Liver (tissue), 3 donors: ENCODE results near the gene ADGRG2.

ENCODE experiments used
- FOXA1 ChIP-seq: IDR thresholded peaks from 2 replicates; pipeline ENCODE4 v1.6.1; 2016; ENCODE audit warnings: antibody characterized with exemption
- GABPA ChIP-seq, 2 donors: IDR thresholded peaks in 1 of 2; conservative IDR thresholded peaks in 1 of 2; 2 replicates each; pipeline ENCODE4 v1.6.1; 2016; ENCODE audit warnings: antibody characterized with exemption in 2 of 2, mild to moderate bottlenecking in 1 of 2, moderate library complexity in 1 of 2
- HNF4G ChIP-seq: IDR thresholded peaks from 2 replicates; pipeline ENCODE4 v1.6.1; 2016; ENCODE audit warnings: antibody characterized with exemption
- JUND ChIP-seq, 2 donors: IDR thresholded peaks; 2 replicates each; pipeline ENCODE4 v1.6.1; 2016; ENCODE audit warnings: antibody characterized with exemption in 2 of 2
- NR2F2 ChIP-seq: IDR thresholded peaks from 2 replicates; pipeline ENCODE4 v1.6.1; 2016; ENCODE audit warnings: antibody characterized with exemption
- RAD21 ChIP-seq, 2 donors: IDR thresholded peaks; 2 replicates each; pipeline ENCODE4 v1.6.1; 2016; ENCODE audit warnings: antibody characterized with exemption in 2 of 2, mild to moderate bottlenecking in 2 of 2
- SP1 ChIP-seq: IDR thresholded peaks from 2 replicates; pipeline ENCODE4 v1.6.1; 2018; ENCODE audit warnings: antibody characterized with exemption, mild to moderate bottlenecking
- TAF1 ChIP-seq: conservative IDR thresholded peaks from 2 replicates; pipeline ENCODE4 v1.6.1; 2016; ENCODE audit warnings: antibody characterized with exemption, mild to moderate bottlenecking
- YY1 ChIP-seq: IDR thresholded peaks from 2 replicates; pipeline ENCODE4 v1.6.1; 2016; ENCODE audit warnings: antibody characterized with exemption, mild to moderate bottlenecking
- TF ChIP-seq, protein P1 (sequence below): fragments of 150-350 bp; IDR thresholded peaks from 2 replicates; pipeline ENCODE4 v1.5.1; 2017; ENCODE audit warnings: improper control_type of control experiment, low read depth, low read length; ENCODE audit not compliant: missing input control
- TF ChIP-seq, protein P2 (sequence below): IDR thresholded peaks from 2 replicates; pipeline ENCODE4 v1.6.1; 2016; ENCODE audit warnings: antibody characterized with exemption
- TF ChIP-seq, protein P3 (sequence below): IDR thresholded peaks from 2 replicates; pipeline ENCODE4 v1.6.1; 2016; ENCODE audit warnings: antibody characterized with exemption
- TF ChIP-seq, protein P4 (sequence below): IDR thresholded peaks from 2 replicates; pipeline ENCODE4 v1.6.1; 2016; ENCODE audit warnings: antibody characterized with exemption, mild to moderate bottlenecking
- TF ChIP-seq, protein P5 (sequence below): IDR thresholded peaks from 2 replicates; pipeline ENCODE4 v1.6.1; 2016; ENCODE audit warnings: antibody characterized with exemption
- donor health status: healthy.
- donor health status: healthy.

DNA sequence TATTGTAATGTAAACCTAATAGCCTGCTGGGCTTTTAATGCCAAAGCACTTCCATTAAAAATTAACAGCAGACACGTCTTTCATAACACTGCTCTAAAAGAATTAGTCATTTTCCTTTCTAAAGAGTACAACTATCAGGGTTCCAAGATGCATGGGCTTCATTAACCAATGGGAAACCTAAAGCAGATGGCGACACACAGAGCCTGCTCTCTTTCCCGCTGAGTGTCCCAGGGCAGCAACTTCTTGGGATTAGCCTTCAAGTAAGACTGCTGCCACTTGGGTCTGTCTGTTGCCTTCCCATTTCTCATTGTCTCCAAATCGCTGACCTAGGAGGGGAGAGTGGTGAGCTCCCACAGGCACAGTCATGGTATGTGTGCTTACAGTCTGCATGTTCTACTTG lies 124.4 kb downstream of the ADGRG2 start:
- TF ChIP-seq, protein P1, sequence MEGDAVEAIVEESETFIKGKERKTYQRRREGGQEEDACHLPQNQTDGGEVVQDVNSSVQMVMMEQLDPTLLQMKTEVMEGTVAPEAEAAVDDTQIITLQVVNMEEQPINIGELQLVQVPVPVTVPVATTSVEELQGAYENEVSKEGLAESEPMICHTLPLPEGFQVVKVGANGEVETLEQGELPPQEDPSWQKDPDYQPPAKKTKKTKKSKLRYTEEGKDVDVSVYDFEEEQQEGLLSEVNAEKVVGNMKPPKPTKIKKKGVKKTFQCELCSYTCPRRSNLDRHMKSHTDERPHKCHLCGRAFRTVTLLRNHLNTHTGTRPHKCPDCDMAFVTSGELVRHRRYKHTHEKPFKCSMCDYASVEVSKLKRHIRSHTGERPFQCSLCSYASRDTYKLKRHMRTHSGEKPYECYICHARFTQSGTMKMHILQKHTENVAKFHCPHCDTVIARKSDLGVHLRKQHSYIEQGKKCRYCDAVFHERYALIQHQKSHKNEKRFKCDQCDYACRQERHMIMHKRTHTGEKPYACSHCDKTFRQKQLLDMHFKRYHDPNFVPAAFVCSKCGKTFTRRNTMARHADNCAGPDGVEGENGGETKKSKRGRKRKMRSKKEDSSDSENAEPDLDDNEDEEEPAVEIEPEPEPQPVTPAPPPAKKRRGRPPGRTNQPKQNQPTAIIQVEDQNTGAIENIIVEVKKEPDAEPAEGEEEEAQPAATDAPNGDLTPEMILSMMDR: no peak
- TF ChIP-seq GABPA (IDR thresholded peaks at IDR 0.05 in 1 of 2, conservative IDR thresholded peaks at IDR 0.05 in 1 of 2) (no peak), TAF1 (no peak), RAD21 (IDR thresholded peaks at IDR 0.05) (no peak), YY1 (no peak), JUND (IDR thresholded peaks at IDR 0.05) (no peak), SP1 (no peak), NR2F2 (no peak), HNF4G (no peak), FOXA1 (no peak)
- TF ChIP-seq, protein P2, sequence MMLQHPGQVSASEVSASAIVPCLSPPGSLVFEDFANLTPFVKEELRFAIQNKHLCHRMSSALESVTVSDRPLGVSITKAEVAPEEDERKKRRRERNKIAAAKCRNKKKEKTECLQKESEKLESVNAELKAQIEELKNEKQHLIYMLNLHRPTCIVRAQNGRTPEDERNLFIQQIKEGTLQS: no peak
- TF ChIP-seq, protein P3, sequence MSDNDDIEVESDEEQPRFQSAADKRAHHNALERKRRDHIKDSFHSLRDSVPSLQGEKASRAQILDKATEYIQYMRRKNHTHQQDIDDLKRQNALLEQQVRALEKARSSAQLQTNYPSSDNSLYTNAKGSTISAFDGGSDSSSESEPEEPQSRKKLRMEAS: no peak
- TF ChIP-seq, protein P4, sequence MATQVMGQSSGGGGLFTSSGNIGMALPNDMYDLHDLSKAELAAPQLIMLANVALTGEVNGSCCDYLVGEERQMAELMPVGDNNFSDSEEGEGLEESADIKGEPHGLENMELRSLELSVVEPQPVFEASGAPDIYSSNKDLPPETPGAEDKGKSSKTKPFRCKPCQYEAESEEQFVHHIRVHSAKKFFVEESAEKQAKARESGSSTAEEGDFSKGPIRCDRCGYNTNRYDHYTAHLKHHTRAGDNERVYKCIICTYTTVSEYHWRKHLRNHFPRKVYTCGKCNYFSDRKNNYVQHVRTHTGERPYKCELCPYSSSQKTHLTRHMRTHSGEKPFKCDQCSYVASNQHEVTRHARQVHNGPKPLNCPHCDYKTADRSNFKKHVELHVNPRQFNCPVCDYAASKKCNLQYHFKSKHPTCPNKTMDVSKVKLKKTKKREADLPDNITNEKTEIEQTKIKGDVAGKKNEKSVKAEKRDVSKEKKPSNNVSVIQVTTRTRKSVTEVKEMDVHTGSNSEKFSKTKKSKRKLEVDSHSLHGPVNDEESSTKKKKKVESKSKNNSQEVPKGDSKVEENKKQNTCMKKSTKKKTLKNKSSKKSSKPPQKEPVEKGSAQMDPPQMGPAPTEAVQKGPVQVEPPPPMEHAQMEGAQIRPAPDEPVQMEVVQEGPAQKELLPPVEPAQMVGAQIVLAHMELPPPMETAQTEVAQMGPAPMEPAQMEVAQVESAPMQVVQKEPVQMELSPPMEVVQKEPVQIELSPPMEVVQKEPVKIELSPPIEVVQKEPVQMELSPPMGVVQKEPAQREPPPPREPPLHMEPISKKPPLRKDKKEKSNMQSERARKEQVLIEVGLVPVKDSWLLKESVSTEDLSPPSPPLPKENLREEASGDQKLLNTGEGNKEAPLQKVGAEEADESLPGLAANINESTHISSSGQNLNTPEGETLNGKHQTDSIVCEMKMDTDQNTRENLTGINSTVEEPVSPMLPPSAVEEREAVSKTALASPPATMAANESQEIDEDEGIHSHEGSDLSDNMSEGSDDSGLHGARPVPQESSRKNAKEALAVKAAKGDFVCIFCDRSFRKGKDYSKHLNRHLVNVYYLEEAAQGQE: no peak
- TF ChIP-seq, protein P5, sequence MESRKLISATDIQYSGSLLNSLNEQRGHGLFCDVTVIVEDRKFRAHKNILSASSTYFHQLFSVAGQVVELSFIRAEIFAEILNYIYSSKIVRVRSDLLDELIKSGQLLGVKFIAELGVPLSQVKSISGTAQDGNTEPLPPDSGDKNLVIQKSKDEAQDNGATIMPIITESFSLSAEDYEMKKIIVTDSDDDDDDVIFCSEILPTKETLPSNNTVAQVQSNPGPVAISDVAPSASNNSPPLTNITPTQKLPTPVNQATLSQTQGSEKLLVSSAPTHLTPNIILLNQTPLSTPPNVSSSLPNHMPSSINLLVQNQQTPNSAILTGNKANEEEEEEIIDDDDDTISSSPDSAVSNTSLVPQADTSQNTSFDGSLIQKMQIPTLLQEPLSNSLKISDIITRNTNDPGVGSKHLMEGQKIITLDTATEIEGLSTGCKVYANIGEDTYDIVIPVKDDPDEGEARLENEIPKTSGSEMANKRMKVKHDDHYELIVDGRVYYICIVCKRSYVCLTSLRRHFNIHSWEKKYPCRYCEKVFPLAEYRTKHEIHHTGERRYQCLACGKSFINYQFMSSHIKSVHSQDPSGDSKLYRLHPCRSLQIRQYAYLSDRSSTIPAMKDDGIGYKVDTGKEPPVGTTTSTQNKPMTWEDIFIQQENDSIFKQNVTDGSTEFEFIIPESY: no peak
